ENCODE results near the gene TMEM50B. TPM values are rescaled to one million over a fixed set of nuclear protein-coding genes. Genes with fewer than 3 reads are reported as not detected.

The TMEM50B gene
- 26.8 to 31.0 TPM (median 28.7 TPM) in 3 replicates for total RNA-seq
- long read RNA-seq, transcript TMEM50B-210 (7 exons, 2,375 nt) = major isoform, 56 of 72 reads
- long read RNA-seq, partial matches to known transcripts = 1 of 72 reads
- long read RNA-seq, other reads (novel, unspliced or antisense) = 9 of 72 reads

GRCh38 chr21:33479679-33480480, at the start of gene TMEM50B:
Gene TMEM50B, minus strand, starts transcription at chr21:33479974. Its CDS starts 11,089 bp downstream, at chr21:33468885.
- Mint-ChIP-seq H3K27ac (ENCODE audit: unreplicated experiment) (peak within 1 kb of the TSS; percentile 98), H3K27me3 (ENCODE audit: low read depth) (no peaks in the 10 kb centered on the region), H3K36me3 (ENCODE audit: low read depth) (no peaks in the 10 kb centered on the region), H3K4me3 (ENCODE audit: unreplicated experiment) (peak within 1 kb of the TSS; percentile 87), H3K4me1 (ENCODE audit: low read depth) (peaks cover 24% of the 10 kb centered on the region), H3K9me3 (ENCODE audit: low read depth) (no peaks in the 10 kb centered on the region)
- TF ChIP-seq, protein P1, sequence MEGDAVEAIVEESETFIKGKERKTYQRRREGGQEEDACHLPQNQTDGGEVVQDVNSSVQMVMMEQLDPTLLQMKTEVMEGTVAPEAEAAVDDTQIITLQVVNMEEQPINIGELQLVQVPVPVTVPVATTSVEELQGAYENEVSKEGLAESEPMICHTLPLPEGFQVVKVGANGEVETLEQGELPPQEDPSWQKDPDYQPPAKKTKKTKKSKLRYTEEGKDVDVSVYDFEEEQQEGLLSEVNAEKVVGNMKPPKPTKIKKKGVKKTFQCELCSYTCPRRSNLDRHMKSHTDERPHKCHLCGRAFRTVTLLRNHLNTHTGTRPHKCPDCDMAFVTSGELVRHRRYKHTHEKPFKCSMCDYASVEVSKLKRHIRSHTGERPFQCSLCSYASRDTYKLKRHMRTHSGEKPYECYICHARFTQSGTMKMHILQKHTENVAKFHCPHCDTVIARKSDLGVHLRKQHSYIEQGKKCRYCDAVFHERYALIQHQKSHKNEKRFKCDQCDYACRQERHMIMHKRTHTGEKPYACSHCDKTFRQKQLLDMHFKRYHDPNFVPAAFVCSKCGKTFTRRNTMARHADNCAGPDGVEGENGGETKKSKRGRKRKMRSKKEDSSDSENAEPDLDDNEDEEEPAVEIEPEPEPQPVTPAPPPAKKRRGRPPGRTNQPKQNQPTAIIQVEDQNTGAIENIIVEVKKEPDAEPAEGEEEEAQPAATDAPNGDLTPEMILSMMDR (IDR thresholded peaks at IDR 0.05) = peak; percentile 73
- DNase-seq (ENCODE audit: low spot score) = peak; percentile 98

GRCh38 chr21:33522953-33523349, 43.2 kb upstream of the TMEM50B start:
- H3K4me3 Mint-ChIP-seq (ENCODE audit: unreplicated experiment) = no peak overlapping the region
- no peaks in the 10 kb centered on the region for H3K27me3 Mint-ChIP-seq (ENCODE audit: low read depth)
- no peaks in the 10 kb centered on the region for H3K9me3 Mint-ChIP-seq (ENCODE audit: low read depth)
- H3K27ac Mint-ChIP-seq (ENCODE audit: unreplicated experiment) = no peak overlapping the region
- TF ChIP-seq, protein P1 (IDR thresholded peaks at IDR 0.05) = no peak
- H3K4me1 Mint-ChIP-seq (ENCODE audit: low read depth) = peaks cover 3% of the 10 kb centered on the region
- DNase-seq (ENCODE audit: low spot score) = no peak
- H3K36me3 Mint-ChIP-seq (ENCODE audit: low read depth) = peaks cover 14% of the 10 kb centered on the region

- Mint-ChIP-seq H3K4me3 (ENCODE audit: unreplicated experiment) (no peak overlapping the region), H3K27me3 (ENCODE audit: low read depth) (no peaks in the 10 kb centered on the region), H3K9me3 (ENCODE audit: low read depth) (no peaks in the 10 kb centered on the region), H3K4me1 (ENCODE audit: low read depth) (peaks cover 3% of the 10 kb centered on the region), H3K36me3 (ENCODE audit: low read depth) (peaks cover 15% of the 10 kb centered on the region), H3K27ac (ENCODE audit: unreplicated experiment) (no peak overlapping the region)
- TF ChIP-seq, protein P1 (IDR thresholded peaks at IDR 0.05) = no peak
- DNase-seq (ENCODE audit: low spot score) = no peak
These were observed 42.7 kb upstream of the TMEM50B start for GRCh38 chr21:33522297-33522952.

GRCh38 chr21:33518899-33519298, 39.1 kb upstream of the TMEM50B start:
- TF ChIP-seq, protein P1 (IDR thresholded peaks at IDR 0.05) = no peak
- Mint-ChIP-seq H3K27me3 (ENCODE audit: low read depth) (no peaks in the 10 kb centered on the region), H3K4me3 (ENCODE audit: unreplicated experiment) (no peak overlapping the region), H3K36me3 (ENCODE audit: low read depth) (peaks cover 32% of the 10 kb centered on the region), H3K9me3 (ENCODE audit: low read depth) (no peaks in the 10 kb centered on the region), H3K4me1 (ENCODE audit: low read depth) (peaks cover 3% of the 10 kb centered on the region), H3K27ac (ENCODE audit: unreplicated experiment) (no peak overlapping the region)
- DNase-seq (ENCODE audit: low spot score) = no peak

DNA sequence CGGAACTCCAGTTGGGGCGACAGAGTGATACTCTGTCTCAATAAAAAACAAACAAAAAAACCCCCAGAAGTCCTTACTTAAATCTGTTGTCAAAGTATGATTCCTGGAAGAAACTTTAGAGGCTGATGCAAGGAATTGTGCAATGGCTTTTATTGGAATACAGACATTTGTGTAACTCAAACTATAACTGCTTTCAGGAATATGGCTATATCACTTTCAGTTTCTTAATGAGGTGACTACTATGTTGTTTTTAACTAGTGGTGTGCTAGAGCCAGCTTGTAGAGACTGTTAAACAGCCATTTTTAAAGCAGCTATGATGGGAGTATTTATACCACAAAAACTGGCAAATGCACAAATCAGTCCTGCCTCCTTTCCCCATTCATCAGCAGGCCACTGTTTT, 34.5 kb upstream of the TMEM50B start:
- TF ChIP-seq, protein P1 (IDR thresholded peaks at IDR 0.05) = no peak
- Mint-ChIP-seq H3K9me3 (ENCODE audit: low read depth) (no peaks in the 10 kb centered on the region), H3K36me3 (ENCODE audit: low read depth) (peaks cover 48% of the 10 kb centered on the region), H3K27me3 (ENCODE audit: low read depth) (no peaks in the 10 kb centered on the region), H3K4me3 (ENCODE audit: unreplicated experiment) (no peak overlapping the region), H3K4me1 (ENCODE audit: low read depth) (no peaks in the 10 kb centered on the region), H3K27ac (ENCODE audit: unreplicated experiment) (no peak overlapping the region)
- no peak for DNase-seq (ENCODE audit: low spot score)
